Stimulated activated naive B cell treated with anti-CD40 and anti-IgM and Interleukin-4, amounts not matched to agents 10 μg/mL and 1 μg/mL and 100 μg/mL, for 72 hours (primary cell): ENCODE data around the gene BRMS1L.

Experiments used
- ATAC-seq, 2 donors: fragments of 150-1000 bp; cut with Tn5 transposase; replicated peaks; 2 replicates each; pipeline ENCODE4 v1.10.0; 2021; ENCODE audit warnings: moderate library complexity in 1 of 2
- DNase-seq: peaks from one replicate; pipeline ENCODE4 v3.0.0; 2021
- H3K27ac Mint-ChIP-seq: one replicate; pipeline ENCODE4 v1.8.0; 2022; ENCODE audit warnings: mild to moderate bottlenecking, mixed read lengths
- H3K27me3 Mint-ChIP-seq, 2 donors: one replicate each; pipeline ENCODE4 v1.8.0; 2022; ENCODE audit warnings: mixed read lengths in 2 of 2
- H3K36me3 Mint-ChIP-seq, 2 donors: one replicate each; pipeline ENCODE4 v1.8.0; 2022; ENCODE audit warnings: mixed read lengths in 2 of 2, mild to moderate bottlenecking in 1 of 2
- H3K4me1 Mint-ChIP-seq, 2 donors: one replicate each; pipeline ENCODE4 v1.8.0; 2022; ENCODE audit warnings: mixed read lengths in 2 of 2, mild to moderate bottlenecking in 1 of 2
- H3K4me3 Mint-ChIP-seq, 2 donors: one replicate each; pipeline ENCODE4 v1.8.0; 2022; ENCODE audit warnings: mild to moderate bottlenecking in 2 of 2, mixed read lengths in 2 of 2, moderate library complexity in 1 of 2
- H3K9me3 Mint-ChIP-seq, 2 donors: one replicate each; pipeline ENCODE4 v1.8.0; 2022; ENCODE audit warnings: mixed read lengths in 2 of 2, mild to moderate bottlenecking in 1 of 2

BRMS1L gene

DNA sequence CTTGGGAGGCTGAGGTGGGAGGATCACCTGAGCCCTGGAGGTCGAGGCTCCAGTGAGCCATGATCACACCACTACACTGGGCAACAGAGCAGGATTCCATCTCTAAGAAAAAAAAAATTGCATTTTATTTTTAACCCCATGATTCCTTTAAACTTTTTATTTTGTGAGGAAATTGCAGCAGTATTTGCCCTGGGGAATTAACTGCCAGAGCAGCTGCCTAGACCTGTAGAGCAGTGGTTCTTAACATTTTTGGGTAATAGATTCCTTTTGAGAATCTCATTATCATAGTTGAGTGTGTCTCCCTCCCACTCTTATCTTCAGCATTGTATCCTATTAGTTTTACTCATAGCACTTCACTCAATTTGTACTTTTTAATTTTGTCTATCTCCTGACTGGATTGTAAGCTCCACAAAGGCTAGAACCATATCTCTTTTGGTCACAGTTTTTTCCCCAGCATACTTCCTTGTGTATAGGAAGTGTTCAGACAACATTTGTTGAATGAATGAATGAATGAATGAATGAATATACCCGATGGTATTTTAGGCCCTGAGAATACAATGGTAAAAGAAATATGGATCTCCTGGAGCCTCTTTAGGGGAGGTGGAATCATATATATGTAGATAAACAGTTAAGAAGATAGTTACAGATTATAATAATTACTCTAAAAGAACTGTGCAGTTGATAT is 40.6 kb downstream of the BRMS1L start:
- H3K36me3 Mint-ChIP-seq: peaks cover 25 to 31% of the 10 kb centered on the region in 2 donors
- no peaks in the 10 kb centered on the region for H3K27me3 Mint-ChIP-seq
- no peak overlapping the region for H3K4me3 Mint-ChIP-seq
- no peaks in the 10 kb centered on the region for H3K4me1 Mint-ChIP-seq
- DNase-seq: no peak
- H3K9me3 Mint-ChIP-seq: no peaks in the 10 kb centered on the region
- ATAC-seq: no peak
- H3K27ac Mint-ChIP-seq: no peak overlapping the region

DNA sequence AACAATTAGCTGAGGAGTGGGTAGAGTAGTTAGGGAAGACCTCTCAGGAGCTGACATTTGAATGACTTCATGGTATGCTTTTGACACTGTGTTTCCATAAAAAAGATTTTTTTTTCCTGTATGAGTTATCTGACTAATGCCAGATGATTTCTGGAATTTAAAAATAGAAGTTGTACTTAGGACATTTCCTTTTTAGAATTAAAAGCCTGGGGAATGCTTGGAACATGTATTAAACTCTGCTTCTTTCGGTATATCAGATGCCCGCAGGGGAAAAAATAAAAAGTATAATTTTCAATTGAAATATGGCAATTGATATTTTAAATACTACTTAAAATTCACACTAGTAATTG is 41.1 kb downstream of the BRMS1L start:
- Mint-ChIP-seq H3K4me3 (no peak overlapping the region), H3K4me1 (no peaks in the 10 kb centered on the region), H3K9me3 (no peaks in the 10 kb centered on the region), H3K36me3 (peaks cover 25 to 31% of the 10 kb centered on the region in 2 donors), H3K27me3 (no peaks in the 10 kb centered on the region), H3K27ac (no peak overlapping the region)
- ATAC-seq (no peak), DNase-seq (no peak)

GRCh38 chr14:35875296-35875695 is 49.2 kb downstream of the BRMS1L start:
- Mint-ChIP-seq H3K4me1 (peaks cover 11 to 14% of the 10 kb centered on the region in 2 donors), H3K9me3 (no peaks in the 10 kb centered on the region), H3K27ac (no peak overlapping the region), H3K4me3 (no peak overlapping the region), H3K36me3 (peaks cover 2 to 4% of the 10 kb centered on the region in 2 donors), H3K27me3 (no peaks in the 10 kb centered on the region)
- no peak for ATAC-seq
- no peak for DNase-seq

DNA sequence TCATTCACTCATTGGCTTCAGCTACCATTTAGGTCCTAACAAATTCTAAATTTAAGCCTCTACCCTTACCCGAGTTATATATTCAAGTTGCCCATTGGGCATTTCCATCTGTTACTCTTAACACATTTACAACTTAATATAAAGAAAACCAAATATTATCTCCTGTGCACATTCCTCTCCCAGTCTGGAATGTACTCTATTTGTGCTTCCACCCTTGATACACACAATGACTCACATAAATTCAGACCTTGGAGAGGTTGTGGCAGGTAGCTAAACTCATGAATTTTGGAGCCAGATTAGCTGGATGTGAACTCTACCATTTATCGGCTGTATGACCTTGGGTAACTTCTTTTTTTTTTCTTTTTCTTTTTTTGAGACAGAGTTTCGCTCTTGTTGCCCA is 51.1 kb downstream of the BRMS1L start:
- ATAC-seq: no peak
- no peak overlapping the region for H3K27ac Mint-ChIP-seq
- H3K4me3 Mint-ChIP-seq: no peak overlapping the region
- no peak for DNase-seq
- H3K36me3 Mint-ChIP-seq: peaks cover 0 to 2% of the 10 kb centered on the region in 2 donors
- no peaks in the 10 kb centered on the region for H3K27me3 Mint-ChIP-seq
- H3K9me3 Mint-ChIP-seq: no peaks in the 10 kb centered on the region
- peaks cover 11 to 14% of the 10 kb centered on the region in 2 donors for H3K4me1 Mint-ChIP-seq

- Mint-ChIP-seq H3K9me3 (no peaks in the 10 kb centered on the region), H3K4me3 (no peak overlapping the region), H3K27ac (no peak overlapping the region), H3K36me3 (peaks cover 0 to 2% of the 10 kb centered on the region in 2 donors), H3K27me3 (no peaks in the 10 kb centered on the region), H3K4me1 (peaks cover 11 to 14% of the 10 kb centered on the region in 2 donors)
- ATAC-seq (peak; percentile 44 to 45), DNase-seq (no peak)
Observed at GRCh38 chr14:35878272-35879150, 52.4 kb downstream of the BRMS1L start.

DNA sequence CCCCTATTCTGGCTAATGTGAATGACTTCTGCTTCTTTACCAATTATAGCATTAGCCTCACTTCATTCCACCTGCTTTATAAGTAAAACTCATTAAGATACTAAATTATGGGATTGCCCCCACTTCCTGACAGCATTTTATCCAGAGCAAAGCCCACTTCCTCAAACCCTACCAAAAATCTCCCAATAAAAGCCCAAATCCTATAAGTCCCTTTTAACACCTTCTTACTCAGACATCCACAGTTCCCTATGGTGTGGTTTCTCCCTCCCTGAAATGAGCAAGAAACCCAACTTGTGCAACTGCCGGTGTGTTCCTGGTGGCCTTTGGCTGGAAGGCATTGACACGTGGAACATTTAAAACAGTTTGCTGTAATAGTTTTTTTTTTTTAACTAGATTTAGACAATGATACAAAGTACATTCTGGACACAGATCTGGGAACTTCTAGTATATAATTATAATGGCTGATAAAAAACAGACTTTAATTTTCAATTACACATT is 53.1 kb downstream of the BRMS1L start:
- H3K9me3 Mint-ChIP-seq: no peaks in the 10 kb centered on the region
- ATAC-seq (peak; percentile 25), DNase-seq (no peak)
- H3K27me3 Mint-ChIP-seq: no peaks in the 10 kb centered on the region
- peaks cover 11 to 14% of the 10 kb centered on the region in 2 donors for H3K4me1 Mint-ChIP-seq
- peaks cover 0 to 2% of the 10 kb centered on the region in 2 donors for H3K36me3 Mint-ChIP-seq
- no peak overlapping the region for H3K4me3 Mint-ChIP-seq
- H3K27ac Mint-ChIP-seq: no peak overlapping the region

GRCh38 chr14:35879654-35880249 is 53.6 kb downstream of the BRMS1L start:
- peaks cover 0 to 2% of the 10 kb centered on the region in 2 donors for H3K36me3 Mint-ChIP-seq
- H3K4me1 Mint-ChIP-seq: peaks cover 11 to 14% of the 10 kb centered on the region in 2 donors
- ATAC-seq (no peak), DNase-seq (no peak)
- H3K27me3 Mint-ChIP-seq: no peaks in the 10 kb centered on the region
- H3K27ac Mint-ChIP-seq: no peak overlapping the region
- no peaks in the 10 kb centered on the region for H3K9me3 Mint-ChIP-seq
- H3K4me3 Mint-ChIP-seq: no peak overlapping the region

GRCh38 chr14:35881280-35881679 is 55.1 kb downstream of the BRMS1L start:
- Mint-ChIP-seq H3K27ac (no peak overlapping the region), H3K4me1 (peaks cover 11 to 14% of the 10 kb centered on the region in 2 donors), H3K36me3 (peaks cover 0 to 2% of the 10 kb centered on the region in 2 donors), H3K4me3 (no peak overlapping the region), H3K27me3 (no peaks in the 10 kb centered on the region), H3K9me3 (no peaks in the 10 kb centered on the region)
- DNase-seq (no peak), ATAC-seq (no peak)

DNA sequence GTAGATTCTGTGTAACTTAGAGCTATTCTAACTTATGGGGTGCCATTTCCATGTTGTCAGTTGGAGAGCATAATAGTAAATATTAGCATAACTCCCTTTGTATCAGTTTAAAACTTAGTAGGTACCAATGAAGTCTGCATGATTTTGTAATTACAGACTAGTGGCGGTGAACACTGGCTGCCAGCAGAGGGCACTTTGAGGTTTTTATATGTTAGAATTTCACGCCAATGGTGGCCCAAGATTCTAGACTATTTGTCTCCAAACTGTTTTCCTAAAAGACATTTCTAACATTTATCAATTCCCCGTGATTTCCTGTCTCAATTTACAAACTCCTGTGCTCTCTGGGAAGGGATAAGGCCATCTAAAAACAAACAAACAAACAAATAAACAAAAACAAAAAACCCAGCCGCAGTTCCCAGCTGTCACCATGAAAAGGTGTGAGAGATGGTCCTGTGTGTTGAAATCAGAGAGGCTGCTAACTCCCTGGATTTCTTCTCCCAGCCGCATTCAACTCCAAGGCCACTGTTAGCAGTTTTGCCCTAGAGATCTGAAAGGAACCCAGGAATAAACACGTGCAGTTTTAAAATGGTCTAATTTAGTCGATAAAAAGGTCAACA is 57.6 kb downstream of the BRMS1L start:
- no peak for DNase-seq
- Mint-ChIP-seq H3K4me1 (peaks cover 5 to 7% of the 10 kb centered on the region in 2 donors), H3K4me3 (no peak overlapping the region), H3K36me3 (no peaks in the 10 kb centered on the region), H3K27me3 (peaks cover 5 to 9% of the 10 kb centered on the region in 2 donors), H3K27ac (no peak overlapping the region), H3K9me3 (no peaks in the 10 kb centered on the region)
- no peak for ATAC-seq

GRCh38 chr14:35890308-35890707 is 64.2 kb downstream of the BRMS1L start:
- ATAC-seq: no peak
- H3K4me3 Mint-ChIP-seq: no peak overlapping the region
- peaks cover 10 to 16% of the 10 kb centered on the region in 2 donors for H3K9me3 Mint-ChIP-seq
- DNase-seq: no peak
- no peaks in the 10 kb centered on the region for H3K4me1 Mint-ChIP-seq
- peaks cover 5 to 15% of the 10 kb centered on the region in 2 donors for H3K27me3 Mint-ChIP-seq
- H3K36me3 Mint-ChIP-seq: peaks cover 0 to 8% of the 10 kb centered on the region in 2 donors
- H3K27ac Mint-ChIP-seq: no peak overlapping the region

- no peak for DNase-seq
Observed at GRCh38 chr14:35895256-35895655, 69.1 kb downstream of the BRMS1L start.

GRCh38 chr14:35897616-35898111 is 71.5 kb downstream of the BRMS1L start:
- no peak overlapping the region for H3K27ac Mint-ChIP-seq
- DNase-seq (no peak), ATAC-seq (no peak)
- no peak overlapping the region for H3K4me3 Mint-ChIP-seq
- no peaks in the 10 kb centered on the region for H3K4me1 Mint-ChIP-seq
- H3K9me3 Mint-ChIP-seq: peaks cover 19 to 30% of the 10 kb centered on the region in 2 donors
- peaks cover 3 to 4% of the 10 kb centered on the region in 2 donors for H3K27me3 Mint-ChIP-seq
- H3K36me3 Mint-ChIP-seq: peaks cover 0 to 16% of the 10 kb centered on the region in 2 donors

More at GRCh38 chr14:35895256-35895655, 69.1 kb downstream of the BRMS1L start:
- Mint-ChIP-seq H3K27me3 (peaks cover 0 to 6% of the 10 kb centered on the region in 2 donors), H3K27ac (no peak overlapping the region), H3K36me3 (peaks cover 0 to 16% of the 10 kb centered on the region in 2 donors), H3K9me3 (peaks cover 19 to 30% of the 10 kb centered on the region in 2 donors), H3K4me1 (no peaks in the 10 kb centered on the region), H3K4me3 (no peak overlapping the region)
- ATAC-seq: no peak

- ATAC-seq (no peak), DNase-seq (no peak)
- Mint-ChIP-seq H3K4me1 (no peaks in the 10 kb centered on the region), H3K27ac (no peak overlapping the region), H3K36me3 (peaks cover 0 to 16% of the 10 kb centered on the region in 2 donors), H3K9me3 (peaks cover 19 to 28% of the 10 kb centered on the region in 2 donors), H3K27me3 (peaks cover 0 to 3% of the 10 kb centered on the region in 2 donors), H3K4me3 (no peak overlapping the region)
Observed at GRCh38 chr14:35898217-35898775, 72.2 kb downstream of the BRMS1L start.
